ENCODE results near the gene SORCS2.

Gene SORCS2

GRCh38 chr4:7705593-7705992, 513.3 kb downstream of the SORCS2 start:
- CTCF ChIA-PET: no interaction called here
- POLR2A ChIA-PET: no interaction called here
- no peak overlapping the region for H3K27ac ChIP-seq (ENCODE audit: extremely low read depth, low read depth, low read length)
- no peaks in the 10 kb centered on the region for H3K36me3 ChIP-seq (ENCODE audit: control insufficient read depth in 2 of 2, insufficient read depth in 1 of 2, low read length in 2 of 2)
- no peak overlapping the region for H3K4me3 ChIP-seq (ENCODE audit: low read depth, low read length)
- TF ChIP-seq, protein P1, sequence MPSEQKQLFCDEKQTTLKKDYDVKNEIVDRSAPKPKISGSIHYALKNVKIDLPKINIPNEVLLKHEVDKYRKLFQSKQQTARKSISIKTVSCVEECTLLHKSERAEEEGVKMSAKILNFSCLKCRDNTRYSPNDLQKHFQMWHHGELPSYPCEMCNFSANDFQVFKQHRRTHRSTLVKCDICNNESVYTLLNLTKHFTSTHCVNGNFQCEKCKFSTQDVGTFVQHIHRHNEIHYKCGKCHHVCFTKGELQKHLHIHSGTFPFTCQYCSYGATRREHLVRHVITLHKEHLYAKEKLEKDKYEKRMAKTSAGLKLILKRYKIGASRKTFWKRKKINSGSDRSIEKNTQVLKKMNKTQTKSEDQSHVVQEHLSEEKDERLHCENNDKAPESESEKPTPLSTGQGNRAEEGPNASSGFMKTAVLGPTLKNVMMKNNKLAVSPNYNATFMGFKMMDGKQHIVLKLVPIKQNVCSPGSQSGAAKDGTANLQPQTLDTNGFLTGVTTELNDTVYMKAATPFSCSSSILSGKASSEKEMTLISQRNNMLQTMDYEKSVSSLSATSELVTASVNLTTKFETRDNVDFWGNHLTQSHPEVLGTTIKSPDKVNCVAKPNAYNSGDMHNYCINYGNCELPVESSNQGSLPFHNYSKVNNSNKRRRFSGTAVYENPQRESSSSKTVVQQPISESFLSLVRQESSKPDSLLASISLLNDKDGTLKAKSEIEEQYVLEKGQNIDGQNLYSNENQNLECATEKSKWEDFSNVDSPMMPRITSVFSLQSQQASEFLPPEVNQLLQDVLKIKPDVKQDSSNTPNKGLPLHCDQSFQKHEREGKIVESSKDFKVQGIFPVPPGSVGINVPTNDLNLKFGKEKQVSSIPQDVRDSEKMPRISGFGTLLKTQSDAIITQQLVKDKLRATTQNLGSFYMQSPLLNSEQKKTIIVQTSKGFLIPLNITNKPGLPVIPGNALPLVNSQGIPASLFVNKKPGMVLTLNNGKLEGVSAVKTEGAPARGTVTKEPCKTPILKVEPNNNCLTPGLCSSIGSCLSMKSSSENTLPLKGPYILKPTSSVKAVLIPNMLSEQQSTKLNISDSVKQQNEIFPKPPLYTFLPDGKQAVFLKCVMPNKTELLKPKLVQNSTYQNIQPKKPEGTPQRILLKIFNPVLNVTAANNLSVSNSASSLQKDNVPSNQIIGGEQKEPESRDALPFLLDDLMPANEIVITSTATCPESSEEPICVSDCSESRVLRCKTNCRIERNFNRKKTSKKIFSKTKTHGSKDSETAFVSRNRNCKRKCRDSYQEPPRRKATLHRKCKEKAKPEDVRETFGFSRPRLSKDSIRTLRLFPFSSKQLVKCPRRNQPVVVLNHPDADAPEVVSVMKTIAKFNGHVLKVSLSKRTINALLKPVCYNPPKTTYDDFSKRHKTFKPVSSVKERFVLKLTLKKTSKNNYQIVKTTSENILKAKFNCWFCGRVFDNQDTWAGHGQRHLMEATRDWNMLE (tag by site-specific recombination; conservative IDR thresholded peaks at IDR 0.05; ENCODE audit: low read depth): no peak
- TF ChIP-seq YY2 (tag by site-specific recombination; IDR thresholded peaks at IDR 0.05): no peak
- TF ChIP-seq ZNF692 (tag by site-specific recombination; IDR thresholded peaks at IDR 0.05): no peak
- no peak for TF ChIP-seq KLF8 (tag by site-specific recombination; IDR thresholded peaks at IDR 0.05)
- no peak for TF ChIP-seq ZNF19 (tag by site-specific recombination; IDR thresholded peaks at IDR 0.05; ENCODE audit: low read depth)
- H3K4me1 ChIP-seq (ENCODE audit: control insufficient read depth, insufficient read depth, low read length): no peaks in the 10 kb centered on the region
- no peaks in the 10 kb centered on the region for H3K9me3 ChIP-seq (ENCODE audit: control insufficient read depth, insufficient read depth, low read depth, low read length)

- POLR2A ChIA-PET: no interaction called here
- no peak overlapping the region for H3K4me3 ChIP-seq (ENCODE audit: low read depth, low read length)
- CTCF ChIA-PET: no interaction called here
- no peaks in the 10 kb centered on the region for H3K9me3 ChIP-seq (ENCODE audit: control insufficient read depth, insufficient read depth, low read depth, low read length)
- H3K27ac ChIP-seq (ENCODE audit: extremely low read depth, low read depth, low read length): no peak overlapping the region
- no peaks in the 10 kb centered on the region for H3K36me3 ChIP-seq (ENCODE audit: control insufficient read depth in 2 of 2, insufficient read depth in 1 of 2, low read length in 2 of 2)
- no peaks in the 10 kb centered on the region for H3K4me1 ChIP-seq (ENCODE audit: control insufficient read depth, insufficient read depth, low read length)
- no peak for TF ChIP-seq ZNF692 (tag by site-specific recombination; IDR thresholded peaks at IDR 0.05)
- no peak for TF ChIP-seq HOXA7 (CRISPR knock-in tag; IDR thresholded peaks at IDR 0.05; ENCODE audit: borderline replicate concordance)
- no peak for TF ChIP-seq ZNF664 (tag by site-specific recombination; IDR thresholded peaks at IDR 0.05)
- no peak for TF ChIP-seq ZNF785 (tag by site-specific recombination; IDR thresholded peaks at IDR 0.05)
- TF ChIP-seq ZNF549 (tag by site-specific recombination; IDR thresholded peaks at IDR 0.05): no peak
- TF ChIP-seq, protein P2, sequence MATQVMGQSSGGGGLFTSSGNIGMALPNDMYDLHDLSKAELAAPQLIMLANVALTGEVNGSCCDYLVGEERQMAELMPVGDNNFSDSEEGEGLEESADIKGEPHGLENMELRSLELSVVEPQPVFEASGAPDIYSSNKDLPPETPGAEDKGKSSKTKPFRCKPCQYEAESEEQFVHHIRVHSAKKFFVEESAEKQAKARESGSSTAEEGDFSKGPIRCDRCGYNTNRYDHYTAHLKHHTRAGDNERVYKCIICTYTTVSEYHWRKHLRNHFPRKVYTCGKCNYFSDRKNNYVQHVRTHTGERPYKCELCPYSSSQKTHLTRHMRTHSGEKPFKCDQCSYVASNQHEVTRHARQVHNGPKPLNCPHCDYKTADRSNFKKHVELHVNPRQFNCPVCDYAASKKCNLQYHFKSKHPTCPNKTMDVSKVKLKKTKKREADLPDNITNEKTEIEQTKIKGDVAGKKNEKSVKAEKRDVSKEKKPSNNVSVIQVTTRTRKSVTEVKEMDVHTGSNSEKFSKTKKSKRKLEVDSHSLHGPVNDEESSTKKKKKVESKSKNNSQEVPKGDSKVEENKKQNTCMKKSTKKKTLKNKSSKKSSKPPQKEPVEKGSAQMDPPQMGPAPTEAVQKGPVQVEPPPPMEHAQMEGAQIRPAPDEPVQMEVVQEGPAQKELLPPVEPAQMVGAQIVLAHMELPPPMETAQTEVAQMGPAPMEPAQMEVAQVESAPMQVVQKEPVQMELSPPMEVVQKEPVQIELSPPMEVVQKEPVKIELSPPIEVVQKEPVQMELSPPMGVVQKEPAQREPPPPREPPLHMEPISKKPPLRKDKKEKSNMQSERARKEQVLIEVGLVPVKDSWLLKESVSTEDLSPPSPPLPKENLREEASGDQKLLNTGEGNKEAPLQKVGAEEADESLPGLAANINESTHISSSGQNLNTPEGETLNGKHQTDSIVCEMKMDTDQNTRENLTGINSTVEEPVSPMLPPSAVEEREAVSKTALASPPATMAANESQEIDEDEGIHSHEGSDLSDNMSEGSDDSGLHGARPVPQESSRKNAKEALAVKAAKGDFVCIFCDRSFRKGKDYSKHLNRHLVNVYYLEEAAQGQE (tag by site-specific recombination; IDR thresholded peaks at IDR 0.05): no peak
- no peak for TF ChIP-seq ZNF426 (tag by site-specific recombination; IDR thresholded peaks at IDR 0.05)
- no peak for TF ChIP-seq TRIM28 (IDR thresholded peaks at IDR 0.05; ENCODE audit: borderline replicate concordance, low read length)
- TF ChIP-seq ZSCAN23 (tag by site-specific recombination; IDR thresholded peaks at IDR 0.05): no peak
- no peak for TF ChIP-seq ZNF776 (tag by site-specific recombination; IDR thresholded peaks at IDR 0.05; ENCODE audit: borderline replicate concordance)
- TF ChIP-seq GLIS1 (tag by site-specific recombination; IDR thresholded peaks at IDR 0.05): no peak
- TF ChIP-seq ZNF548 (tag by site-specific recombination; IDR thresholded peaks at IDR 0.05): no peak
- TF ChIP-seq ZNF623 (tag by site-specific recombination; IDR thresholded peaks at IDR 0.05): no peak
- TF ChIP-seq, protein P3, sequence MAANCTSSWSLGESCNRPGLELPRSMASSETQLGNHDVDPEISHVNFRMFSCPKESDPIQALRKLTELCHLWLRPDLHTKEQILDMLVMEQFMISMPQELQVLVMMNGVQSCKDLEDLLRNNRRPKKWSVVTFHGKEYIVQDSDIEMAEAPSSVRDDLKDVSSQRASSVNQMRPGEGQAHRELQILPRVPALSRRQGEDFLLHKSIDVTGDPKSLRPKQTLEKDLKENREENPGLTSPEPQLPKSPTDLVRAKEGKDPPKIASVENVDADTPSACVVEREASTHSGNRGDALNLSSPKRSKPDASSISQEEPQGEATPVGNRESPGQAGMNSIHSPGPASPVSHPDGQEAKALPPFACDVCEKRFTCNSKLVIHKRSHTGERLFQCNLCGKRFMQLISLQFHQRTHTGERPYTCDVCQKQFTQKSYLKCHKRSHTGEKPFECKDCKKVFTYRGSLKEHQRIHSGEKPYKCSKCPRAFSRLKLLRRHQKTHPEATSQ (tag by site-specific recombination; IDR thresholded peaks at IDR 0.05): no peak
Observed at GRCh38 chr4:7708238-7708637, 515.9 kb downstream of the SORCS2 start.

Data from HEK293 (cell line).